ENCODE results near the gene RNPS1. TPM values are rescaled to one million over a fixed set of nuclear protein-coding genes. Genes with fewer than 3 reads are reported as not detected.

The RNPS1 gene
- polyA plus RNA-seq, 6 donors from 2014 or later = 238 to 325 (median 252) TPM

GRCh38 chr16:2206780-2207433 lies 61.0 kb downstream of the RNPS1 start:
- no peak for ATAC-seq (ENCODE audit: low read depth in 2 of 2)
- peaks cover 0 to 3% (median 0%) of the 10 kb centered on the region in 3 donors for H3K27me3 Mint-ChIP-seq
- peaks cover 17 to 32% (median 23%) of the 10 kb centered on the region in 3 donors for H3K4me1 Mint-ChIP-seq
- H3K36me3 Mint-ChIP-seq = peaks cover 0 to 9% of the 10 kb centered on the region in 2 donors
- peak overlapping the region in 7 of 8 donors; percentile 66 to 88 (median 81) for H3K4me3 Mint-ChIP-seq
- DNase-seq = no peak
- no peaks in the 10 kb centered on the region for H3K9me3 Mint-ChIP-seq
- H3K27ac Mint-ChIP-seq = peak overlapping the region in 4 of 6 donors; percentile 57 to 96 (median 86)

- Mint-ChIP-seq H3K4me1 (peaks cover 17 to 32% (median 20%) of the 10 kb centered on the region in 3 donors), H3K9me3 (no peaks in the 10 kb centered on the region), H3K27ac (peak overlapping the region in 5 of 6 donors; percentile 63 to 96 (median 88)), H3K36me3 (peaks cover 0 to 9% of the 10 kb centered on the region in 2 donors), H3K4me3 (peak overlapping the region; percentile 66 to 88 (median 80)), H3K27me3 (peaks cover 0 to 8% (median 0%) of the 10 kb centered on the region in 3 donors)
- ATAC-seq (ENCODE audit: low read depth in 2 of 2) = no peak
- DNase-seq = no peak
These were observed 61.5 kb downstream of the RNPS1 start for GRCh38 chr16:2206420-2206779.

DNA sequence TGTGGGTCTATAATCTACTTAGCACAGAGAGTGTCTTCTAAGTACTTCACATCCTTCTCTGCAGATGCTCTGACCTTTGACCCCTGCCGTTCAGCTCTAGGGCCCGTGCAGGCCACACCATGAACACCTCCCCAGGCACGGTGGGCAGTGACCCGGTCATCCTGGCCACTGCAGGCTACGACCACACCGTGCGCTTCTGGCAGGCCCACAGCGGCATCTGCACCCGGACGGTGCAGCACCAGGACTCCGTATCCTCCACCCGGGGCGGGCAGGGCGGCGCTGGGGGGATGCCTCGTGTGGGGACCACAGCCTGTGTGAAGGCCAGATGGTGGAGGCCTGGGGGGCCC lies 62.0 kb downstream of the RNPS1 start:
- peaks cover 0 to 8% (median 0%) of the 10 kb centered on the region in 3 donors for H3K27me3 Mint-ChIP-seq
- DNase-seq = no peak
- peak overlapping the region; percentile 68 to 88 (median 80) for H3K4me3 Mint-ChIP-seq
- H3K27ac Mint-ChIP-seq = peak overlapping the region in 4 of 6 donors; percentile 76 to 96 (median 85)
- no peak for ATAC-seq (ENCODE audit: low read depth in 2 of 2)
- peaks cover 0 to 9% of the 10 kb centered on the region in 2 donors for H3K36me3 Mint-ChIP-seq
- no peaks in the 10 kb centered on the region for H3K9me3 Mint-ChIP-seq
- peaks cover 17 to 32% (median 20%) of the 10 kb centered on the region in 3 donors for H3K4me1 Mint-ChIP-seq

DNA sequence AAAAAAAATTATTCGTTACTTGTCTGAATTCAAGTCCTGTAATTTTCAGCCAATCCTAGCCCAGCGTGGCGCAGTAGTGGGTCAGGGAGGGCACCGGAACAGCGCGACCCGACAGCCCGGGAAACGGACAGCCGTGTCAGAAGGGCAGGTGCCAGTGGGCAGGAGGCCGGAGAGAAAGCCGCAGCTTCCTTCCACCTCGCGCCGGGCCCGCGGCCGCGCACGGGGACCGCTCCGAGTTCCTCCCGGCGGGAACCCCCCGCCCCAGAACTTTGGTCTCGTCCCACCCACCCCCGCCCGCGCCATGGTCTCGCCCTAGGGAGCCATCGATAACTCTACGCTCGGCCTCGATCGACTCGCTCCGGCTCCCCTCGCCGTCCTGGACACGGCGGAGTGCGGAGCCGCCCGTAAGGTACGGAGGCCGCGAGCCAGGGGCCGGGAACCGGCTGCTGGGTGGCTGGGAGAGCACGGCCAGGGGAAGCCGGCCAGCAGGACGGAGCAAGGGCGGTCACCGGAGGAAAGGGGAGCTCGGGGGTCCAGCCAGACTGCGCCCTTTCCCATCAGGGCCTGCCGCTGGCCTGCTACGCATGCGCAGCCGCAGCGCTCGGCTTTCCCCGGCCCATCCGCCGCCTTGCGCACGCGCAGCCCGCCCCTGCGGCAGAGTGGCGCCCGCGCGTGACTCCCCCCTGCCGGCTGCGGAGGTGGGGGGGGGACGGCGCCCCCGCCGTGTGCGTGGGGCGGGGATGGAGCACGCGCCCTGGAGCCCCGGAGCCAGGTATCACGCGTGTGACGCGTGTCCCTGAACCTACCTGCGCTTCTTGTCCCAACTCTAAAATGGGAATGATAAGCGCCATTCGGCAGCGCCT lies 62.6 kb downstream of the RNPS1 start, which contains the start of gene MLST8:
TSS of gene MLST8 (plus strand) at position 351 of the 863 bp plus-strand sequence. CDS start 632 bp downstream, outside the sequence.
- peak within 1 kb of the TSS; percentile 68 to 93 (median 87) for H3K4me3 Mint-ChIP-seq

GRCh38 chr16:2204416-2205103 lies 63.4 kb downstream of the RNPS1 start:
- H3K27me3 Mint-ChIP-seq = peaks cover 0 to 18% (median 11%) of the 10 kb centered on the region in 3 donors
- no peak for DNase-seq
- peaks cover 17 to 32% (median 20%) of the 10 kb centered on the region in 3 donors for H3K4me1 Mint-ChIP-seq
- peak overlapping the region in 5 of 6 donors; percentile 44 to 88 (median 78) for H3K27ac Mint-ChIP-seq
- peak overlapping the region; percentile 68 to 89 (median 82) for H3K4me3 Mint-ChIP-seq
- peaks cover 0 to 9% of the 10 kb centered on the region in 2 donors for H3K36me3 Mint-ChIP-seq
- ATAC-seq (ENCODE audit: low read depth in 2 of 2) = no peak
- peaks cover 0 to 1% (median 0%) of the 10 kb centered on the region in 7 donors for H3K9me3 Mint-ChIP-seq

More for the DNA sequence above, 62.6 kb downstream of the RNPS1 start, which contains the start of gene MLST8:
- peak; percentile 78 to 83 for ATAC-seq (ENCODE audit: low read depth in 2 of 2)
- peak within 1 kb of the TSS; percentile 75 to 97 (median 90) for H3K27ac Mint-ChIP-seq
- peaks cover 0 to 9% of the 10 kb centered on the region in 2 donors for H3K36me3 Mint-ChIP-seq
- H3K27me3 Mint-ChIP-seq = peaks cover 0 to 10% (median 4%) of the 10 kb centered on the region in 3 donors
- peaks cover 17 to 32% (median 20%) of the 10 kb centered on the region in 3 donors for H3K4me1 Mint-ChIP-seq
- peak; percentile 97 for DNase-seq
- peaks cover 0 to under 1% (median 0%) of the 10 kb centered on the region in 7 donors for H3K9me3 Mint-ChIP-seq

Other genes with a start within 250 kb of the RNPS1 start
- gene NPW, start 248.3 kb downstream of the RNPS1 start, polyA plus RNA-seq (ENCODE audit: low read depth in 6 of 6) = not detected
- not detected for gene NHERF2, start 241.2 kb downstream of the RNPS1 start, polyA plus RNA-seq (ENCODE audit: low read depth in 6 of 6)
- gene NTHL1, start 220.3 kb downstream of the RNPS1 start, polyA plus RNA-seq (ENCODE audit: low read depth in 6 of 6) = 10 to 100 TPM; 21.4 to 38.3 (median 26.0) TPM
- 10 to 100 TPM; 16.6 to 45.0 (median 24.9) TPM for gene TSC2, start 220.1 kb downstream of the RNPS1 start, polyA plus RNA-seq (ENCODE audit: low read depth in 6 of 6)
- 10 to 100 TPM in 1 of 6 donors, 1 to 10 TPM in 5; 2.8 to 10.4 (median 4.0) TPM for gene PKD1, start 132.2 kb downstream of the RNPS1 start, polyA plus RNA-seq (ENCODE audit: low read depth in 6 of 6)
- gene RAB26, start 119.5 kb downstream of the RNPS1 start, polyA plus RNA-seq (ENCODE audit: low read depth in 6 of 6) = 1 to 10 TPM in 4 of 6 donors, under 1 TPM in 1, not detected in 1; 0.66 to 2.7 (median 1.4) TPM
- 1 to 10 TPM; 4.2 to 9.4 (median 5.6) TPM for gene TRAF7, start 112.3 kb downstream of the RNPS1 start, polyA plus RNA-seq (ENCODE audit: low read depth in 6 of 6)
- not detected for gene CASKIN1, start 71.5 kb downstream of the RNPS1 start, polyA plus RNA-seq (ENCODE audit: low read depth in 6 of 6)
- gene MLST8, start 62.7 kb downstream of the RNPS1 start, polyA plus RNA-seq (ENCODE audit: low read depth in 6 of 6) = 10 to 100 TPM; 28.1 to 43.1 (median 33.4) TPM
- under 1 TPM in 2 of 6 donors, not detected in 4; 0.48 to 0.49 TPM for gene BRICD5, start 57.3 kb downstream of the RNPS1 start, polyA plus RNA-seq (ENCODE audit: low read depth in 6 of 6)
- 10 to 100 TPM in 2 of 6 donors, 1 to 10 TPM in 4; 5.7 to 11.0 (median 9.5) TPM for gene PGP, start 53.3 kb downstream of the RNPS1 start, polyA plus RNA-seq (ENCODE audit: low read depth in 6 of 6)
- 10 to 100 TPM in 2 of 6 donors, 1 to 10 TPM in 4; 6.4 to 16.1 (median 8.9) TPM for gene E4F1, start 44.5 kb downstream of the RNPS1 start, polyA plus RNA-seq (ENCODE audit: low read depth in 6 of 6)
- gene DNASE1L2, start 31.7 kb downstream of the RNPS1 start, polyA plus RNA-seq (ENCODE audit: low read depth in 6 of 6) = under 1 TPM in 1 of 6 donors, not detected in 5; 0.30 TPM
- gene ECI1, start 16.5 kb downstream of the RNPS1 start, polyA plus RNA-seq (ENCODE audit: low read depth in 6 of 6) = 10 to 100 TPM; 41.7 to 55.1 (median 48.6) TPM
- 1 to 10 TPM in 2 of 6 donors, under 1 TPM in 3, not detected in 1; 0.54 to 1.8 (median 0.98) TPM for gene ABCA3, start 72.6 kb upstream of the RNPS1 start, polyA plus RNA-seq (ENCODE audit: low read depth in 6 of 6)
- 1 to 10 TPM in 5 of 6 donors, not detected in 1; 1.8 to 5.0 (median 2.8) TPM for gene CCNF, start 161.3 kb upstream of the RNPS1 start, polyA plus RNA-seq (ENCODE audit: low read depth in 6 of 6)
- 1 to 10 TPM in 1 of 6 donors, under 1 TPM in 3, not detected in 2; 0.16 to 1.7 (median 0.58) TPM for gene TEDC2, start 192.0 kb upstream of the RNPS1 start, polyA plus RNA-seq (ENCODE audit: low read depth in 6 of 6)
- not detected for gene NTN3, start 203.2 kb upstream of the RNPS1 start, polyA plus RNA-seq (ENCODE audit: low read depth in 6 of 6)
- gene TBC1D24, start 207.0 kb upstream of the RNPS1 start, polyA plus RNA-seq (ENCODE audit: low read depth in 6 of 6) = 1 to 10 TPM in 4 of 6 donors, under 1 TPM in 2; 0.22 to 3.3 (median 2.5) TPM
- 100 to 1,000 TPM in 3 of 6 donors, 10 to 100 TPM in 3; 75.4 to 114 (median 98.1) TPM for gene ATP6V0C, start 245.8 kb upstream of the RNPS1 start, polyA plus RNA-seq (ENCODE audit: low read depth in 6 of 6)

All from naive B cell (primary cell).